ENCODE data around the gene CRYBB2.

Gene CRYBB2

DNA sequence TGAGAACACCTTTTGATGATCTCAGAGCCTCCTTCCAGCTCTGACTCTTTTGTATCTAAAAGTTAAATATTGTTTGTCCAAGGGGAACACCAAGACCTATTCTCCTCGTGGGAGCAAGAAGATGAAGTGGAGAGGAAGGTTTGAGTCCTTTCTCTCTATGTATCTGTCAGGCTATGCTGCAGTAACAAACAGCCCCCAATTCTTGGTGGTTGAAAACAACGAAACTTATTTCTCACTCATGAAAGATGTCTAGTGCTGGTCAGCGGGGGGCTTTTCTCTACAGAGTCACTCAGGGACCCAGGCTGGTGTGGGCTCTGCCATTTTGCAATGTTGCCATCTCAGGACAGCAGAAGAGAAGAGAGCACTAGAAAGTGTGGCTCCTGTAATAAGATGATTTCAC lies 6.2 kb upstream of the CRYBB2 start:
- DNase-seq (ENCODE audit: low read depth in 1 of 2, low spot score in 1 of 2), result no peak
- TF ChIP-seq, protein P1, sequence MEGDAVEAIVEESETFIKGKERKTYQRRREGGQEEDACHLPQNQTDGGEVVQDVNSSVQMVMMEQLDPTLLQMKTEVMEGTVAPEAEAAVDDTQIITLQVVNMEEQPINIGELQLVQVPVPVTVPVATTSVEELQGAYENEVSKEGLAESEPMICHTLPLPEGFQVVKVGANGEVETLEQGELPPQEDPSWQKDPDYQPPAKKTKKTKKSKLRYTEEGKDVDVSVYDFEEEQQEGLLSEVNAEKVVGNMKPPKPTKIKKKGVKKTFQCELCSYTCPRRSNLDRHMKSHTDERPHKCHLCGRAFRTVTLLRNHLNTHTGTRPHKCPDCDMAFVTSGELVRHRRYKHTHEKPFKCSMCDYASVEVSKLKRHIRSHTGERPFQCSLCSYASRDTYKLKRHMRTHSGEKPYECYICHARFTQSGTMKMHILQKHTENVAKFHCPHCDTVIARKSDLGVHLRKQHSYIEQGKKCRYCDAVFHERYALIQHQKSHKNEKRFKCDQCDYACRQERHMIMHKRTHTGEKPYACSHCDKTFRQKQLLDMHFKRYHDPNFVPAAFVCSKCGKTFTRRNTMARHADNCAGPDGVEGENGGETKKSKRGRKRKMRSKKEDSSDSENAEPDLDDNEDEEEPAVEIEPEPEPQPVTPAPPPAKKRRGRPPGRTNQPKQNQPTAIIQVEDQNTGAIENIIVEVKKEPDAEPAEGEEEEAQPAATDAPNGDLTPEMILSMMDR (IDR thresholded peaks at IDR 0.05; ENCODE audit: insufficient read depth, low read length), result no peak
- TF ChIP-seq, protein P2, sequence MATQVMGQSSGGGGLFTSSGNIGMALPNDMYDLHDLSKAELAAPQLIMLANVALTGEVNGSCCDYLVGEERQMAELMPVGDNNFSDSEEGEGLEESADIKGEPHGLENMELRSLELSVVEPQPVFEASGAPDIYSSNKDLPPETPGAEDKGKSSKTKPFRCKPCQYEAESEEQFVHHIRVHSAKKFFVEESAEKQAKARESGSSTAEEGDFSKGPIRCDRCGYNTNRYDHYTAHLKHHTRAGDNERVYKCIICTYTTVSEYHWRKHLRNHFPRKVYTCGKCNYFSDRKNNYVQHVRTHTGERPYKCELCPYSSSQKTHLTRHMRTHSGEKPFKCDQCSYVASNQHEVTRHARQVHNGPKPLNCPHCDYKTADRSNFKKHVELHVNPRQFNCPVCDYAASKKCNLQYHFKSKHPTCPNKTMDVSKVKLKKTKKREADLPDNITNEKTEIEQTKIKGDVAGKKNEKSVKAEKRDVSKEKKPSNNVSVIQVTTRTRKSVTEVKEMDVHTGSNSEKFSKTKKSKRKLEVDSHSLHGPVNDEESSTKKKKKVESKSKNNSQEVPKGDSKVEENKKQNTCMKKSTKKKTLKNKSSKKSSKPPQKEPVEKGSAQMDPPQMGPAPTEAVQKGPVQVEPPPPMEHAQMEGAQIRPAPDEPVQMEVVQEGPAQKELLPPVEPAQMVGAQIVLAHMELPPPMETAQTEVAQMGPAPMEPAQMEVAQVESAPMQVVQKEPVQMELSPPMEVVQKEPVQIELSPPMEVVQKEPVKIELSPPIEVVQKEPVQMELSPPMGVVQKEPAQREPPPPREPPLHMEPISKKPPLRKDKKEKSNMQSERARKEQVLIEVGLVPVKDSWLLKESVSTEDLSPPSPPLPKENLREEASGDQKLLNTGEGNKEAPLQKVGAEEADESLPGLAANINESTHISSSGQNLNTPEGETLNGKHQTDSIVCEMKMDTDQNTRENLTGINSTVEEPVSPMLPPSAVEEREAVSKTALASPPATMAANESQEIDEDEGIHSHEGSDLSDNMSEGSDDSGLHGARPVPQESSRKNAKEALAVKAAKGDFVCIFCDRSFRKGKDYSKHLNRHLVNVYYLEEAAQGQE (IDR thresholded peaks at IDR 0.05; ENCODE audit: insufficient replicate concordance, low read depth), result no peak
- TF ChIP-seq SPI1 (IDR thresholded peaks at IDR 0.05; ENCODE audit: borderline replicate concordance, low read depth) (no peak), GABPA (IDR thresholded peaks at IDR 0.05; ENCODE audit: low read depth) (no peak)
- Histone ChIP-seq H3K27ac (replicated peaks) (no peak overlapping the region), H3K4me3 (replicated peaks; ENCODE audit: insufficient read depth, low read length) (no peak overlapping the region), H3K27me3 (ENCODE audit: insufficient read depth, poor library complexity, severe bottlenecking) (no peaks in the 10 kb centered on the region)

DNA sequence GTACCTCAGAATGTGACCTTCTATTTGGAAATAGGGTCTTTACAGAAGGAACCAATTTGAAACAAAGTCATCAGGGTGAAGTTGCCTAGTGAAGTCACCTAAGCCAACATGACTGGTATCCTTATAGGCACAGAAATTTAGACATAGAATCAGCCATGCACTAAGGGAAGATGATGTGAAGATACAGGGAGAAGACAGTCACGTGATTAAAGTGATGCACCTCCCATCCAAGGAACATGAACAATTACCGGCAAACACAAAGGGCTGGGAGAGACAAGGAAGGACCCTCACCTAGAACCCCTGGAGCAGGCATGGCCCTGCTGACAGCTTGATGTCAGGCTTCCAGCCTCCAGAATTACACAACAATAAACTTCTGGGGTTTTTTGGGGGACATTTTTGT lies 3.2 kb upstream of the CRYBB2 start:
- no peak for TF ChIP-seq POLR2AphosphoS5 (IDR thresholded peaks at IDR 0.05; ENCODE audit: low read depth)
- TF ChIP-seq, protein P1 (IDR thresholded peaks at IDR 0.05; ENCODE audit: insufficient read depth, low read length), result no peak
- TF ChIP-seq, protein P2 (IDR thresholded peaks at IDR 0.05; ENCODE audit: insufficient replicate concordance, low read depth), result no peak
- no peak for TF ChIP-seq GABPA (IDR thresholded peaks at IDR 0.05; ENCODE audit: low read depth)
- no peak for TF ChIP-seq SPI1 (IDR thresholded peaks at IDR 0.05; ENCODE audit: borderline replicate concordance, low read depth)
- no peaks in the 10 kb centered on the region for H3K27me3 ChIP-seq (ENCODE audit: insufficient read depth, poor library complexity, severe bottlenecking)
- H3K27ac ChIP-seq (replicated peaks), result no peak overlapping the region
- DNase-seq (ENCODE audit: low read depth in 1 of 2, low spot score in 1 of 2), result no peak
- no peak overlapping the region for H3K4me3 ChIP-seq (replicated peaks; ENCODE audit: insufficient read depth, low read length)

DNA sequence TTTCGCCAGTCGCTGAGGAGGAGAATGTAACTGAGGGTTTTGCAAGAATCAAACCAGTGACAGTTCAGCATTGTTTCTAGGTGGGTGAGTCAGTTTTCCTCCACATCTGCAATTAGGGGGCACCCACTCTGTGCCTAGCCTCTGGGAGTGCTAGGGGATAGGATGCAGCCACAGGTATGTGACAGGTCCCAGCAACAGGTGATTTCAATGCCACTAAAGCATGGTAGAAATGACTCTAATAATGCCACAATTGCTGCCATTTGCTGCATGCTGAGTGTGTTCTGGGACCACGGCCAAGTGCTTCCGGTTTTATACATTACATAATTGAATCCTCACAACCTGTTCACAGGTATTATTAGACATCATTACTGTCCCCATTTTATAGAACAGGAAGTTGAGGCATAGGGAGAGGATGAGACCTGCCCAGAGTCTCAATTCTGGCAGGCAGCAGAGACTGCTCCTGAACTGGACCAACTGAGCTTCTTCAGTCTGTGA lies 556 bp downstream of the CRYBB2 start:
- no peak for DNase-seq (ENCODE audit: low read depth in 1 of 2, low spot score in 1 of 2)
- H3K27ac ChIP-seq (replicated peaks), result no peak overlapping the region
- no peaks in the 10 kb centered on the region for H3K27me3 ChIP-seq (ENCODE audit: insufficient read depth, poor library complexity, severe bottlenecking)
- H3K4me3 ChIP-seq (replicated peaks; ENCODE audit: insufficient read depth, low read length), result no peak overlapping the region
- no peak for TF ChIP-seq POLR2AphosphoS5 (IDR thresholded peaks at IDR 0.05; ENCODE audit: low read depth)
- TF ChIP-seq, protein P2 (IDR thresholded peaks at IDR 0.05; ENCODE audit: insufficient replicate concordance, low read depth), result no peak
- no peak for TF ChIP-seq SPI1 (IDR thresholded peaks at IDR 0.05; ENCODE audit: borderline replicate concordance, low read depth)
- TF ChIP-seq, protein P1 (IDR thresholded peaks at IDR 0.05; ENCODE audit: insufficient read depth, low read length), result no peak
- no peak for TF ChIP-seq GABPA (IDR thresholded peaks at IDR 0.05; ENCODE audit: low read depth)
